ENCODE results near the gene SLCO4A1.

SLCO4A1 gene

GRCh38 chr20:62656919-62657588, 14.8 kb downstream of the SLCO4A1 start:
- Mint-ChIP-seq H3K27ac (ENCODE audit: low read depth) (no peak overlapping the region), H3K4me3 (no peak overlapping the region), H3K27me3 (no peaks in the 10 kb centered on the region), H3K36me3 (ENCODE audit: insufficient read depth) (peaks cover under 1% of the 10 kb centered on the region), H3K4me1 (peaks cover 6% of the 10 kb centered on the region), H3K9me3 (no peaks in the 10 kb centered on the region)
- no peak for ATAC-seq (replicated peaks; ENCODE audit: extremely low read depth, poor library complexity, severe bottlenecking)
- no peak for DNase-seq (ENCODE audit: low spot score in 2 of 2)

GRCh38 chr20:62657589-62657942, 15.3 kb downstream of the SLCO4A1 start:
- H3K4me3 Mint-ChIP-seq, result no peak overlapping the region
- no peak overlapping the region for H3K27ac Mint-ChIP-seq (ENCODE audit: low read depth)
- H3K9me3 Mint-ChIP-seq, result no peaks in the 10 kb centered on the region
- H3K27me3 Mint-ChIP-seq, result no peaks in the 10 kb centered on the region
- no peak for DNase-seq (ENCODE audit: low spot score in 2 of 2)
- no peak for ATAC-seq (replicated peaks; ENCODE audit: extremely low read depth, poor library complexity, severe bottlenecking)
- H3K36me3 Mint-ChIP-seq (ENCODE audit: insufficient read depth), result no peaks in the 10 kb centered on the region
- peaks cover under 1% of the 10 kb centered on the region for H3K4me1 Mint-ChIP-seq

GRCh38 chr20:62657956-62658355, 15.7 kb downstream of the SLCO4A1 start:
- Mint-ChIP-seq H3K36me3 (ENCODE audit: insufficient read depth) (no peaks in the 10 kb centered on the region), H3K27me3 (no peaks in the 10 kb centered on the region), H3K27ac (ENCODE audit: low read depth) (no peak overlapping the region), H3K9me3 (no peaks in the 10 kb centered on the region), H3K4me3 (no peak overlapping the region), H3K4me1 (no peaks in the 10 kb centered on the region)
- ATAC-seq (replicated peaks; ENCODE audit: extremely low read depth, poor library complexity, severe bottlenecking), result no peak
- no peak for DNase-seq (ENCODE audit: low spot score in 2 of 2)

- no peak overlapping the region for H3K27ac Mint-ChIP-seq (ENCODE audit: low read depth)
- no peaks in the 10 kb centered on the region for H3K36me3 Mint-ChIP-seq (ENCODE audit: insufficient read depth)
- no peaks in the 10 kb centered on the region for H3K27me3 Mint-ChIP-seq
- H3K4me3 Mint-ChIP-seq, result no peak overlapping the region
- DNase-seq (ENCODE audit: low spot score in 2 of 2) (no peak), ATAC-seq (replicated peaks; ENCODE audit: extremely low read depth, poor library complexity, severe bottlenecking) (no peak)
- H3K4me1 Mint-ChIP-seq, result no peaks in the 10 kb centered on the region
- no peaks in the 10 kb centered on the region for H3K9me3 Mint-ChIP-seq
These were observed 16.4 kb downstream of the SLCO4A1 start for GRCh38 chr20:62658593-62659178.

GRCh38 chr20:62659488-62660239, 17.4 kb downstream of the SLCO4A1 start:
- ATAC-seq (replicated peaks; ENCODE audit: extremely low read depth, poor library complexity, severe bottlenecking), result no peak
- Mint-ChIP-seq H3K36me3 (ENCODE audit: insufficient read depth) (no peaks in the 10 kb centered on the region), H3K27ac (ENCODE audit: low read depth) (no peak overlapping the region), H3K9me3 (no peaks in the 10 kb centered on the region), H3K27me3 (no peaks in the 10 kb centered on the region), H3K4me1 (no peaks in the 10 kb centered on the region), H3K4me3 (no peak overlapping the region)
- no peak for DNase-seq (ENCODE audit: low spot score in 2 of 2)

GRCh38 chr20:62660240-62660615, 17.9 kb downstream of the SLCO4A1 start:
- H3K9me3 Mint-ChIP-seq, result no peaks in the 10 kb centered on the region
- no peaks in the 10 kb centered on the region for H3K4me1 Mint-ChIP-seq
- no peaks in the 10 kb centered on the region for H3K27me3 Mint-ChIP-seq
- H3K27ac Mint-ChIP-seq (ENCODE audit: low read depth), result no peak overlapping the region
- DNase-seq (ENCODE audit: low spot score in 2 of 2) (no peak), ATAC-seq (replicated peaks; ENCODE audit: extremely low read depth, poor library complexity, severe bottlenecking) (no peak)
- no peaks in the 10 kb centered on the region for H3K36me3 Mint-ChIP-seq (ENCODE audit: insufficient read depth)
- H3K4me3 Mint-ChIP-seq, result no peak overlapping the region

- DNase-seq (ENCODE audit: low spot score in 2 of 2), result no peak
- Mint-ChIP-seq H3K36me3 (ENCODE audit: insufficient read depth) (no peaks in the 10 kb centered on the region), H3K4me3 (no peak overlapping the region), H3K27me3 (no peaks in the 10 kb centered on the region), H3K9me3 (no peaks in the 10 kb centered on the region), H3K27ac (ENCODE audit: low read depth) (no peak overlapping the region), H3K4me1 (no peaks in the 10 kb centered on the region)
- ATAC-seq (replicated peaks; ENCODE audit: extremely low read depth, poor library complexity, severe bottlenecking), result no peak
These were observed 18.5 kb downstream of the SLCO4A1 start for GRCh38 chr20:62660768-62661167.

GRCh38 chr20:62661647-62662046, 19.3 kb downstream of the SLCO4A1 start:
- Mint-ChIP-seq H3K9me3 (no peaks in the 10 kb centered on the region), H3K4me3 (no peak overlapping the region), H3K36me3 (ENCODE audit: insufficient read depth) (no peaks in the 10 kb centered on the region), H3K4me1 (no peaks in the 10 kb centered on the region), H3K27ac (ENCODE audit: low read depth) (no peak overlapping the region), H3K27me3 (no peaks in the 10 kb centered on the region)
- DNase-seq (ENCODE audit: low spot score in 2 of 2) (no peak), ATAC-seq (replicated peaks; ENCODE audit: extremely low read depth, poor library complexity, severe bottlenecking) (no peak)

- DNase-seq (ENCODE audit: low spot score in 2 of 2) (no peak), ATAC-seq (replicated peaks; ENCODE audit: extremely low read depth, poor library complexity, severe bottlenecking) (no peak)
- H3K9me3 Mint-ChIP-seq, result no peaks in the 10 kb centered on the region
- no peaks in the 10 kb centered on the region for H3K27me3 Mint-ChIP-seq
- H3K4me1 Mint-ChIP-seq, result no peaks in the 10 kb centered on the region
- H3K4me3 Mint-ChIP-seq, result no peak overlapping the region
- no peak overlapping the region for H3K27ac Mint-ChIP-seq (ENCODE audit: low read depth)
- no peaks in the 10 kb centered on the region for H3K36me3 Mint-ChIP-seq (ENCODE audit: insufficient read depth)
These were observed 20.1 kb downstream of the SLCO4A1 start for GRCh38 chr20:62662422-62662821.

GRCh38 chr20:62663145-62664018, 21.1 kb downstream of the SLCO4A1 start:
- no peak overlapping the region for H3K4me3 Mint-ChIP-seq
- H3K4me1 Mint-ChIP-seq, result no peaks in the 10 kb centered on the region
- H3K27ac Mint-ChIP-seq (ENCODE audit: low read depth), result no peak overlapping the region
- no peaks in the 10 kb centered on the region for H3K9me3 Mint-ChIP-seq
- peaks cover 2% of the 10 kb centered on the region for H3K36me3 Mint-ChIP-seq (ENCODE audit: insufficient read depth)
- ATAC-seq (replicated peaks; ENCODE audit: extremely low read depth, poor library complexity, severe bottlenecking) (no peak), DNase-seq (ENCODE audit: low spot score in 2 of 2) (no peak)
- H3K27me3 Mint-ChIP-seq, result no peaks in the 10 kb centered on the region

GRCh38 chr20:62664019-62664971, 22.0 kb downstream of the SLCO4A1 start:
- no peaks in the 10 kb centered on the region for H3K4me1 Mint-ChIP-seq
- ATAC-seq (replicated peaks; ENCODE audit: extremely low read depth, poor library complexity, severe bottlenecking) (no peak), DNase-seq (ENCODE audit: low spot score in 2 of 2) (no peak)
- peaks cover 2% of the 10 kb centered on the region for H3K36me3 Mint-ChIP-seq (ENCODE audit: insufficient read depth)
- no peaks in the 10 kb centered on the region for H3K27me3 Mint-ChIP-seq
- no peak overlapping the region for H3K27ac Mint-ChIP-seq (ENCODE audit: low read depth)
- no peaks in the 10 kb centered on the region for H3K9me3 Mint-ChIP-seq
- no peak overlapping the region for H3K4me3 Mint-ChIP-seq

Measured in central memory CD8-positive, alpha-beta T cell (primary cell).